Measurements from ENCODE around the gene CSNK1D.
"Not testable (repeated sequence)": the region's sequence is repeated elsewhere in the genome, so short reads cannot be mapped to it uniquely, and the experiment has no call there.

The CSNK1D gene

GRCh38 chr17:82217120-82217529 lies 56.4 kb downstream of the CSNK1D start:
- no peak for DNase-seq (ENCODE audit: insufficient read length, low spot score)
- FAIRE-seq, result peak; percentile 13
- TF ChIP-seq SPI1 (IDR thresholded peaks at IDR 0.05; ENCODE audit: low read depth, low read length) (no peak), TAF1 (IDR thresholded peaks at IDR 0.05; ENCODE audit: low read depth, low read length) (no peak), POLR2A (IDR thresholded peaks at IDR 0.05; ENCODE audit: low read depth, low read length) (no peak), PAX5 (IDR thresholded peaks at IDR 0.05; ENCODE audit: insufficient read depth, low read length, severe bottlenecking) (no peak), POLR2AphosphoS5 (IDR thresholded peaks at IDR 0.05; ENCODE audit: low read depth, low read length) (no peak), POU2F2 (IDR thresholded peaks at IDR 0.05; ENCODE audit: low read depth, low read length) (no peak)

- DNase-seq (ENCODE audit: insufficient read length, low spot score) (no peak), FAIRE-seq (peak; percentile 84)
- TF ChIP-seq POU2F2 (IDR thresholded peaks at IDR 0.05; ENCODE audit: low read depth, low read length) (no peak), TAF1 (IDR thresholded peaks at IDR 0.05; ENCODE audit: low read depth, low read length) (no peak), PAX5 (IDR thresholded peaks at IDR 0.05; ENCODE audit: insufficient read depth, low read length, severe bottlenecking) (no peak), POLR2AphosphoS5 (IDR thresholded peaks at IDR 0.05; ENCODE audit: low read depth, low read length) (no peak), SPI1 (IDR thresholded peaks at IDR 0.05; ENCODE audit: low read depth, low read length) (peak; percentile 83), POLR2A (IDR thresholded peaks at IDR 0.05; ENCODE audit: low read depth, low read length) (no peak)
Measured at GRCh38 chr17:82216301-82217119, 57.0 kb downstream of the CSNK1D start.

- no peak for TF ChIP-seq PAX5 (IDR thresholded peaks at IDR 0.05; ENCODE audit: insufficient read depth, low read length, severe bottlenecking)
- no peak for TF ChIP-seq POU2F2 (IDR thresholded peaks at IDR 0.05; ENCODE audit: low read depth, low read length)
- TF ChIP-seq POLR2A (IDR thresholded peaks at IDR 0.05; ENCODE audit: low read depth, low read length), result no peak
- no peak for TF ChIP-seq TAF1 (IDR thresholded peaks at IDR 0.05; ENCODE audit: low read depth, low read length)
- no peak for TF ChIP-seq SPI1 (IDR thresholded peaks at IDR 0.05; ENCODE audit: low read depth, low read length)
- no peak for DNase-seq (ENCODE audit: insufficient read length, low spot score)
- FAIRE-seq, result no peak
Measured at GRCh38 chr17:82215972-82216300, 57.6 kb downstream of the CSNK1D start.

- TF ChIP-seq POU2F2 (IDR thresholded peaks at IDR 0.05; ENCODE audit: low read depth, low read length) (no peak), TAF1 (IDR thresholded peaks at IDR 0.05; ENCODE audit: low read depth, low read length) (no peak), POLR2A (IDR thresholded peaks at IDR 0.05; ENCODE audit: low read depth, low read length) (no peak), PAX5 (IDR thresholded peaks at IDR 0.05; ENCODE audit: insufficient read depth, low read length, severe bottlenecking) (no peak), POLR2AphosphoS5 (IDR thresholded peaks at IDR 0.05; ENCODE audit: low read depth, low read length) (no peak), SPI1 (IDR thresholded peaks at IDR 0.05; ENCODE audit: low read depth, low read length) (no peak)
- FAIRE-seq (no peak), DNase-seq (ENCODE audit: insufficient read length, low spot score) (no peak)
Measured at GRCh38 chr17:82215095-82215971, 58.2 kb downstream of the CSNK1D start.

GRCh38 chr17:82214012-82214628 lies 59.4 kb downstream of the CSNK1D start:
- FAIRE-seq (no peak), DNase-seq (ENCODE audit: insufficient read length, low spot score) (no peak)
- TF ChIP-seq PAX5 (IDR thresholded peaks at IDR 0.05; ENCODE audit: insufficient read depth, low read length, severe bottlenecking) (no peak), POU2F2 (IDR thresholded peaks at IDR 0.05; ENCODE audit: low read depth, low read length) (no peak), POLR2AphosphoS5 (IDR thresholded peaks at IDR 0.05; ENCODE audit: low read depth, low read length) (no peak), POLR2A (IDR thresholded peaks at IDR 0.05; ENCODE audit: low read depth, low read length) (no peak), SPI1 (IDR thresholded peaks at IDR 0.05; ENCODE audit: low read depth, low read length) (no peak), TAF1 (IDR thresholded peaks at IDR 0.05; ENCODE audit: low read depth, low read length) (no peak)

GRCh38 chr17:82213251-82214011 lies 60.1 kb downstream of the CSNK1D start:
- peak; percentile 81 for FAIRE-seq
- DNase-seq (ENCODE audit: insufficient read length, low spot score), result no peak
- TF ChIP-seq TAF1 (IDR thresholded peaks at IDR 0.05; ENCODE audit: low read depth, low read length) (no peak), POLR2AphosphoS5 (IDR thresholded peaks at IDR 0.05; ENCODE audit: low read depth, low read length) (no peak), POLR2A (IDR thresholded peaks at IDR 0.05; ENCODE audit: low read depth, low read length) (no peak), PAX5 (IDR thresholded peaks at IDR 0.05; ENCODE audit: insufficient read depth, low read length, severe bottlenecking) (no peak), POU2F2 (IDR thresholded peaks at IDR 0.05; ENCODE audit: low read depth, low read length) (no peak), SPI1 (IDR thresholded peaks at IDR 0.05; ENCODE audit: low read depth, low read length) (0 out of 2 replicates have a peak, but pooled peaks have one; percentile 5)

- TF ChIP-seq POLR2A (IDR thresholded peaks at IDR 0.05; ENCODE audit: low read depth, low read length) (no peak), TAF1 (IDR thresholded peaks at IDR 0.05; ENCODE audit: low read depth, low read length) (peak; percentile 52; the same call in 1 of the 2 replicates), SPI1 (IDR thresholded peaks at IDR 0.05; ENCODE audit: low read depth, low read length) (no peak), POLR2AphosphoS5 (IDR thresholded peaks at IDR 0.05; ENCODE audit: low read depth, low read length) (no peak), PAX5 (IDR thresholded peaks at IDR 0.05; ENCODE audit: insufficient read depth, low read length, severe bottlenecking) (peak; percentile 91)
- FAIRE-seq (peak; percentile 94), DNase-seq (ENCODE audit: insufficient read length, low spot score) (peak; percentile 97)
Measured at GRCh38 chr17:82212331-82213250, 60.9 kb downstream of the CSNK1D start, which contains the start of gene CCDC57. Gene CCDC57, minus strand, starts transcription at chr17:82212842. Its CDS starts 10,898 bp downstream, at chr17:82201944.

GRCh38 chr17:82210655-82211054 lies 62.8 kb downstream of the CSNK1D start:
- not testable (repeated sequence) for DNase-seq (ENCODE audit: insufficient read length, low spot score); FAIRE-seq

Data from GM12891 (cell line).